ENCODE data around the gene DEPDC1. TPM values are rescaled to one million over a fixed set of nuclear protein-coding genes. Genes with fewer than 3 reads are reported as not detected.

Gene DEPDC1
- total and polyA plus RNA-seq, 4 donors, result 0.28 to 4.1 (median 0.40) TPM

DNA sequence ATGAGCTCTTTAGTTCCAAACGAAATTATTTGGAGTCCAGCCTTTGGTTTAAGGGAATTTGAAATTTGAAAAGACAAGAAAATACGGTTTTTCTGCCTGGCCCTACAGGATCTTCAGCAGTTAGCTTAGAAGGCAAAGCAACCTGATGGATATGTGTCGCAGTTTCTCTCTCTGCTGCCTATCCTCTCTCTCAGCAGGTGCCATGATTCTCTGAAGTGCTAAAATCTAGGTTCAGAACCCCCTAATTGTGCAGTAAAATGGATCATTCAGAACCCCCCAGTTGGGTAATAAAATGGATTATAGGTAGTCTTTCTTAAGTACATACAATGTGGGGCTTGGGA, 446 bp upstream of the DEPDC1 start:
- WGBS, 2 donors, result 7% methylated on average over 3 of the region's 3 CpGs
- H3K27ac ChIP-seq (ENCODE audit: low read depth in 1 of 2, low read length in 1 of 2), result no peak overlapping the region
- ATAC-seq (ENCODE audit: insufficient read depth, low FRiP score), result no peak

DNA sequence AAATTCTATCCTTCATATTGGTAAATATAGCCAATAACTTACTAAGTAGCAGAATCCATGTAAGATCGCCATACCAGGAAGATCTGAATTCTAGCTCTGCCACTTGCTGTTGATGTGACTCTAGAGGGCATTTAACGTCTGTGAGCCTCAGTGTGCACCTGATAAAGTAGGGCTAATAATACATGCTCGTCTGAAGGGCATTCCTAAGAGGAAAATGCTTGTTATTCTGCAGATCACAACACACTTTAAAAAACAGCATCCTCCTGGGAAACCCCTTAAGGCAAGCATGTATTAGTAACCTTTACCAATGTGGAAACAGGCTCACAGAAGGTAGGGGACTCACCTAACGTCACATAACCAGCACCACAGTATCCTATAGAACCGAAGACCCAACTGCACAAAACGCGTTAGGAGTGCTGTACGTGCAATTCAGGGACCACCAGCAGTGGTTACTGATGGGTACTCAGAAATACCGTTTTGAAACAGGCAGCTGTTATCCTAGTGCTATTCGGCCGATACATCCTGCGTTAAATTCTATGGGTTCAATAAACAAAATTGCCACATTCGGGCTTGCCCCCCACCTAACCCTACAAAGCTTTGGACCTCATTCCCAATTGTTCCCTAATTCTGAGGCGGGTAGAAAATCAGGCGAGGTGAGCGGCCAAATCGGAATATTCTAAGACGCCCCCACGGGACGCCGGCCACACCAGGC, 758 bp downstream of the DEPDC1 start:
- DNase-seq, result no peak
- Histone ChIP-seq H3K9ac (ENCODE audit: insufficient read depth in 1 of 2, low read length in 2 of 2) (peak overlapping the region; percentile 57 to 92), H3K27me3 (ENCODE audit: control insufficient read depth in 3 of 3, insufficient read depth in 3 of 3, low read length in 2 of 3) (no peaks in the 10 kb centered on the region), H3K4me1 (ENCODE audit: control insufficient read depth in 5 of 5, insufficient read depth in 5 of 5, low read length in 5 of 5) (peaks cover 0 to 22% (median 9%) of the 10 kb centered on the region in 5 donors), H3K27ac (ENCODE audit: low read depth in 1 of 2, low read length in 1 of 2) (no peak overlapping the region), H3K9me3 (ENCODE audit: control insufficient read depth in 4 of 4, insufficient read depth in 3 of 4, low read length in 3 of 4) (no peaks in the 10 kb centered on the region), H3K4me3 (peak overlapping the region; percentile 58), H3K36me3 (ENCODE audit: control insufficient read depth in 4 of 4, insufficient read depth in 4 of 4, low read length in 4 of 4) (peaks cover 0 to under 1% (median 0%) of the 10 kb centered on the region in 4 donors)
- no peak for ATAC-seq (ENCODE audit: insufficient read depth, low FRiP score)
- 8 to 12% methylated on average over 21 of the region's 21 CpGs for WGBS, 2 donors
- TF ChIP-seq, protein P1, sequence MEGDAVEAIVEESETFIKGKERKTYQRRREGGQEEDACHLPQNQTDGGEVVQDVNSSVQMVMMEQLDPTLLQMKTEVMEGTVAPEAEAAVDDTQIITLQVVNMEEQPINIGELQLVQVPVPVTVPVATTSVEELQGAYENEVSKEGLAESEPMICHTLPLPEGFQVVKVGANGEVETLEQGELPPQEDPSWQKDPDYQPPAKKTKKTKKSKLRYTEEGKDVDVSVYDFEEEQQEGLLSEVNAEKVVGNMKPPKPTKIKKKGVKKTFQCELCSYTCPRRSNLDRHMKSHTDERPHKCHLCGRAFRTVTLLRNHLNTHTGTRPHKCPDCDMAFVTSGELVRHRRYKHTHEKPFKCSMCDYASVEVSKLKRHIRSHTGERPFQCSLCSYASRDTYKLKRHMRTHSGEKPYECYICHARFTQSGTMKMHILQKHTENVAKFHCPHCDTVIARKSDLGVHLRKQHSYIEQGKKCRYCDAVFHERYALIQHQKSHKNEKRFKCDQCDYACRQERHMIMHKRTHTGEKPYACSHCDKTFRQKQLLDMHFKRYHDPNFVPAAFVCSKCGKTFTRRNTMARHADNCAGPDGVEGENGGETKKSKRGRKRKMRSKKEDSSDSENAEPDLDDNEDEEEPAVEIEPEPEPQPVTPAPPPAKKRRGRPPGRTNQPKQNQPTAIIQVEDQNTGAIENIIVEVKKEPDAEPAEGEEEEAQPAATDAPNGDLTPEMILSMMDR (IDR thresholded peaks at IDR 0.05; ENCODE audit: control extremely low read depth, extremely low read depth), result no peak

More for the DNA sequence above, 446 bp upstream of the DEPDC1 start:
- Histone ChIP-seq H3K4me3 (peak overlapping the region; percentile 58), H3K27me3 (ENCODE audit: control insufficient read depth in 3 of 3, insufficient read depth in 3 of 3, low read length in 2 of 3) (no peaks in the 10 kb centered on the region), H3K9ac (ENCODE audit: insufficient read depth in 1 of 2, low read length in 2 of 2) (peak overlapping the region in 1 of 2 donors; percentile 63), H3K4me1 (ENCODE audit: control insufficient read depth in 5 of 5, insufficient read depth in 5 of 5, low read length in 5 of 5) (peaks cover 0 to 22% (median 9%) of the 10 kb centered on the region in 5 donors), H3K9me3 (ENCODE audit: control insufficient read depth in 4 of 4, insufficient read depth in 3 of 4, low read length in 3 of 4) (no peaks in the 10 kb centered on the region), H3K36me3 (ENCODE audit: control insufficient read depth in 4 of 4, insufficient read depth in 4 of 4, low read length in 4 of 4) (no peaks in the 10 kb centered on the region)
- DNase-seq, result no peak
- TF ChIP-seq, protein P1 (IDR thresholded peaks at IDR 0.05; ENCODE audit: control extremely low read depth, extremely low read depth), result no peak

GRCh38 chr1:68495532-68495931, 1.4 kb downstream of the DEPDC1 start:
- WGBS, 2 donors, result 81 to 91% methylated on average over 3 of the region's 3 CpGs
- H3K27me3 ChIP-seq (ENCODE audit: control insufficient read depth in 3 of 3, insufficient read depth in 3 of 3, low read length in 2 of 3), result no peaks in the 10 kb centered on the region
- ATAC-seq (ENCODE audit: insufficient read depth, low FRiP score) (no peak), DNase-seq (peak in 2 of 3 donors; percentile 2 to 7)
- peaks cover 0 to 4% (median 0%) of the 10 kb centered on the region in 4 donors for H3K36me3 ChIP-seq (ENCODE audit: control insufficient read depth in 4 of 4, insufficient read depth in 4 of 4, low read length in 4 of 4)
- H3K9ac ChIP-seq (ENCODE audit: insufficient read depth in 1 of 2, low read length in 2 of 2), result no peak overlapping the region
- no peak overlapping the region for H3K27ac ChIP-seq (ENCODE audit: low read depth in 1 of 2, low read length in 1 of 2)
- TF ChIP-seq, protein P1 (IDR thresholded peaks at IDR 0.05; ENCODE audit: control extremely low read depth, extremely low read depth), result no peak
- peaks cover 0 to 22% (median 9%) of the 10 kb centered on the region in 5 donors for H3K4me1 ChIP-seq (ENCODE audit: control insufficient read depth in 5 of 5, insufficient read depth in 5 of 5, low read length in 5 of 5)
- H3K4me3 ChIP-seq, result no peak overlapping the region
- no peaks in the 10 kb centered on the region for H3K9me3 ChIP-seq (ENCODE audit: control insufficient read depth in 4 of 4, insufficient read depth in 3 of 4, low read length in 3 of 4)
